ENCODE results near the gene AMDHD2.

- TF ChIP-seq CTCF (conservative IDR thresholded peaks at IDR 0.05 in 1 of 2, IDR thresholded peaks at IDR 0.05 in 1 of 2; ENCODE audit: extremely low read depth in 1 of 2, insufficient read depth in 1 of 2, low read depth in 1 of 2, low read length in 2 of 2) (no peak), EZH2 (IDR thresholded peaks at IDR 0.05; ENCODE audit: borderline replicate concordance, low read length) (no peak)
These were observed 45.2 kb upstream of the AMDHD2 start, which contains the start of gene TBC1D24 for GRCh38 chr16:2474877-2475412.

All from mammary epithelial cell (primary cell).